Measurements from ENCODE around the gene C1QTNF5.

The C1QTNF5 gene

DNA sequence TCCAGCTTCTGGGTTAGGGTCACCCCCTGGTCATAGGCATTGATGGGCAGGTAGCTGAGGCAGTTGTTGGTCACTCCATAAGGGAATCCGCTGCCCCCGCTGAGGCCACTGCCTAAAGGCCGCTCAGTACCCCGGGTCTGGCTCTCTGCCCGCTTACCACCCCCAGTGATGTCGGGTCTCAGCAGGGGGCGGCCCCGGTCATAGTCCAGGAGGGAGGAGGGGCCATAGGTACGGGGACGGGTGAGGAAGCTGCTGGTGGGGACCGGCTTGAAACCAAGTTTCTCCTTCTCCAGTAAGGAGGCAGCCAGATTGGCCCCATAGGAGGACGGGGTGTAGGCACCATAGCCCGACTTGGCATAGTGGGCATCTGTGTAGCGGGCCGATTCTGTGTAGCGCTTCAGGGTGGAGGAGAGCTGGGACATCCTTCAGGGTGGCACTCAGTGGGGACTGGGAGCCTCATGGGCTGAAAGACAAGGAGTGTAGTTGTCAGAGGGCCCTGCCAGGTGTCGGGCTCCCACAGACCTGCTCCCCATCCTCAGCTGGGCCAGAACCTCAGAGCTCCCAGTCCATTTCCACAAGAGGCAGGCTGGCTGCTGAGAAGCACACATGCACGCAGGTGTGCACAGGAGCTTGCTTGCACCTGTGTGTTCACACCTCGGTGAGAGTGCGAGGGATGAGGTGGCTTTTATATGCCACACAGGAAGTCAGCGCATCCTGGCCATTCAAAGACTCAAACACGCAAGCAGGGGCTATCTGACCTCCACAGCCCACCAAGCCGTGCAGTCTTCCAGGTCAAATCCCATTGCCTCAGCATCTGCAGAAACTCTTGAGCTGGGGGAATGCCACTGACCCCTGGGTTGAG lies 32.6 kb upstream of the C1QTNF5 start:
- DNase-seq (ENCODE audit: low read depth in 2 of 2) = no peak

DNA sequence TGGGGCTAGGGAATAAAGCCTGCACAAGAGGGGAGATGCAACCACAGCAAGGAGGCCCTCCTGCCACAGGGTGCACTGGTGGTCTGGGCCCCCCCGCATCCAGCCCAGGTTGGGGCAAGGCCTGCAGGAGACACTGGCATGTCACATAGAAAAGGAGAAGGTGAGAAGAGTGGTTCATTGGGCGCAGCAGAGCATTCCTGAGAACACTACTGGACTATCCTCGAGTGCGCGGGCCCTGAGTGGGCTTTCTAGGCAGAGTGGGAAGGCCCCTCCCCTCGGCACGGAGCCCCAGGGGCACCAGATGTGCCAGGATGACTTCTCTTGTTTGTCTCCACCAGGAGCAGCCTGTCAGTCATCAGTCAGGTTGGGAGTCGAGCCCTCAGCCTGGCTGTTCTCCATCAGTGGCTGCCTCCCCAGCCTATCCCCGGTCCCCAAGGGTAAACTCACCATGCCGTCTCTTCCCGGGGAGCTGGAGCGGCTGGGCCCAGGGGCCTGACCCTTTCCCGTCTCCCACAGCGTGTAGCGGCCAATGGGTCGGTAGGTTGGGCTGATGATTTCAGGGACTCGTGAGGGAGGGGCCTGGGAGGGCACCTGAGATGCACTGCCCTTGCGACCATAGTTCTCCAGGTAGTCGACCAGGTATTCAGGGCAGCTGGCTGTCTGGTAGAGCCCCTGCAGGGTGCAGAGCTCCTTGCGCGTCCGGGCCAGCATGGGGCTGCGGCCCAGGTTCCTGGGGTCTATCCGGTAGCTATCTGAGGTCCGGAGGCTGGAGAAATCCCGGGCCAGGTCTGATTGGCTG lies 31.8 kb upstream of the C1QTNF5 start:
- DNase-seq (ENCODE audit: low read depth in 2 of 2) = no peak

DNA sequence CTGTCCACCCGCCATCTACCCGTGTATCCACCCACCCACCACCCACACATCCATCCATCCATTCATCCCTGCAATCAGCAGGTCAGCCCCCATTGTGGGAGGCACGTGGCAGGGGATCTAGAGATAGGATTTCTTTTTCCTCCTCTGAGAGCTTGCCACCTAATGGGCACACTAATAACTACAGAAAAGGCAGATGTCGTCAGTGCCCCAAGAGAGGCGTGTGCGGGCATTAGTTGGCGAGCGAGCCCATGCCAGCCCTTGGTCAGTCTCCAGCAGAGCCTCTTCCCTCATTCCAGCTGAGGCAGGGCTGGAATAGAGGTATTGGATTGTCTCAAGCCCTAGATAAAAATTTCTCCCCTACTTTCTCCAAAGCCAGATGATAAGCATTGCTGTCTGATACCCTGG lies 31.1 kb upstream of the C1QTNF5 start:
- DNase-seq (ENCODE audit: low read depth in 2 of 2) = no peak

GRCh38 chr11:119371067-119371601 lies 30.5 kb upstream of the C1QTNF5 start:
- no peak for DNase-seq (ENCODE audit: low read depth in 2 of 2)

DNA sequence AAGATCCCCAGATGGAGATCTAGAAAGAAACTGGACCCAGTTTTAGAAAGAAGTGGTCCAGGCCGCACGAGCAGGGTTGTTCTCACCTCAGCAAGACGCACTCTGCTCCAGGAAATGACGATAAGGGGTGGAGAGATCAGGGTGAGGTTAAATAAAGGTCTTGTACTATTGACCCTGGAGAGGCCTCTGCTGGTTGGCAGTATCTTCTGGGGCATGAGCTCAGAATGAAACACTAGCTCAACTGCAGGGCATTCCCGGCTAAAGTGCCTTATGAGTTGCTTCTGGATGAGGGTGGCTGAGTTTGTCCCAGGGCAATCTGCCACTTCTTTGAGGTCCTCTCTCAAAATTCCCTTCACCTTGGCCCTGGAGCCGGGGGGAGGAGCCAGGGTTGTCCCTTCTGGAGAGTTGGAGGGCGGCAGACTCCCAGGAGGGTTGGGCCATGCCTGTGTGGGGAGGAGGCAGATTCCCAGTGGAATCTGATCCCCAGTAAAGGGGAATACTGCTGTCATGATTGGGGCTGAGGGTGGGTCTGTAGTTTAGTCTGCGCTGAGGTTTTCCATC lies 29.9 kb upstream of the C1QTNF5 start:
- DNase-seq (ENCODE audit: low read depth in 2 of 2) = no peak

DNA sequence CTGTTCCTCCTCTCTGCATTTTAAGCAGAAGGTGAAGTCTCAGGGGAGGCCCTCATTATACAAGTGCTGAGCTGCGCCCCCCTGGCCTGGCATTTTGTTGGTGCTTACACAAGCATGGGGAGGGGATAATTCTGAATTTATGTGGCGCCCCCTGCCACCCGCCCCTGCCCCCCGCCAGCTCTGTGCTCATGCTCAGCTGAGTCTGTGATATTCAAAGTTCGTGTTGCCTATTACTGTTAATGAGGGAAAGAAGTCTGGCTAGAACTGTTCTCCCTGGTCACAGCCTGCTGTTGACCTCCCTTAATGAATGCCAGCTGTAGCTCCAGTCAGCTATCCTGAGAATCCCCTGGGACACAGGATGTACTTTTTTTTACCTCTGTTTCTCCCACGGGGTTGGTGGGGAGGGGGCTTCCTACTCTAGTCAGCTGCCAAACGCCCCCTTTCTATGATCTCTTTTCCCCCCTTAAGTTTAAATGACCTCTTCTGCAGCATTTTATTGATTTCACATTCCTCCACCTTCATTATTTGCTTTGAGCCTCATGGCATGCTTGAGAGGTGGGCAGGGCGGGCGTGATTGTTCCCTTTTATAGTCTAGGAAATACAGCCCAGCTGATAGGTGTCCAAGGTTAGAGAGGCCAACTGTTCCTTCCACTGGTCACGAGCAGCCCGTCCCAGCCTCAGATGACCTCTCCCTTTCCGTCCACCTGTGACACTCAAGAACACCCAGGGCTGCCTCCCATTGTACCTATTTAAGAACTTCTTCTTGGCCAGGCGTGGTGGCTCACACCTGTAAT lies 28.6 kb upstream of the C1QTNF5 start:
- DNase-seq (ENCODE audit: low read depth in 2 of 2) = no peak

DNA sequence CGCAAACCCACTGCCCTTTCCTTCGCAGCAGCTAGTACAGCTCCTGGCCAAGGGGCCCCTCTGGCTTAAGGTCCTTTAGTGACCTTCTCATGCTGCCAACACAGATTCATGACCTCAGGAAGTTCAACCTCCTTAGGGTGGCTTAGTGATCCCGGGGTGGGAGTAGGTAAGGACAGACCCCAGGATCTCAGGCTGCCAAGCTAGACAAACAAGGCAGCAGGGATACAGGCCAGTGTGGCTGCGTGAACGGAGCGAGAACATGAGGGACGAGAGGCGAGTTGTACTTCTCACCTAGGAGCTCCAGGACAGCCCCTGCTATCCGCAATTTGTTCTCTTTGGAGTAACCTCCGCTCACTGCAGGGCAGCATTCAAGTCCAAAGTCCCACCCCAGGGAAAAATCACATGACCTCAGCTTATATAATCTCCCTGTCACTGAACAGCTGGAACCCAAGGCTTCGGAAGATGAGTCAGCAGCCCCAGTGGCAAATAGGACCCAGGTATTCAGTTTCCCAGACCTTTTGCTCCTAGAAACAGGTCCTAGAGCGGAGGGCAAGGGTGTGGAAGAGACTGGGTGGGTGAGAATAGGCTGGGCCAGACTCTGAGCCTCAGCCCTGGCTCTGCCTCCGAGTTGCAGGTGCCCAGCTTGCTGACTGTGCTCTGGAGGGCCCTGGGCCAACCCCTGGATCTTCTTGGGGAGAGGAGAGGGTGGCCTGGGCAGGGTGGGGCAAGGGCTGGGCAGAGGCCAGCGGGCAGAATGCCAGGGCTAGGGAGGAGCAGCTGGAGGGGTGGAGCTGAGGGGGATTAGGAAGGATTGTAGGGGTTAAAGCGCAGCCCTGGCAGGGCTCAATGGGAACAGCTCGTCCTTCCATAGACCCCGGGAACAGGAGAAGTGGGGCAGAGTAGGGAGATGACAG lies 27.7 kb upstream of the C1QTNF5 start:
- DNase-seq (ENCODE audit: low read depth in 2 of 2) = no peak

DNA sequence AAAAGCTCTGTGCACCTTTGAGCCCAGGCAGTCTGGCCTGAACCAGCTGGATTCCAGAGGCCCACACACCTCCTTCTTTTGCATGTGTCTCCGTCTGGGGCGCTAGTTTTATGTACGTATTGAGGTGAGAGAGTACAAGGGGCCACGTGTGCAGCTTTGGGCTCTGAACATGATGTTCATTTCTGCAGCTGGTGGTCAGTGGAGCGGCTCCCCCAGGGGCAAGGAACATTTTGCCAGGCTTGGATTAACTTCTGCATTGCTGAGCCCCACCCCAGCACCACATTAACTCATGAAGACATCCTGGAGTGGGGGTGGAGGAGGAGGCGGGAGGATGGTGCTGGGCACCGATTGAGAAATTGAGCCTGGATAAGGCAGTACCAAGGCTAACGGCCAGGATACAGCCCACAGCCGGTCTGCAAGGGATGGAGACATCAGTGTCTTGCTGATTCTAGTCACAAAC lies 27.0 kb upstream of the C1QTNF5 start:
- DNase-seq (ENCODE audit: low read depth in 2 of 2) = no peak

GRCh38 chr11:119366690-119367620 lies 26.3 kb upstream of the C1QTNF5 start:
- DNase-seq (ENCODE audit: low read depth in 2 of 2) = no peak

GRCh38 chr11:119365071-119365591 lies 24.4 kb upstream of the C1QTNF5 start:
- no peak for DNase-seq (ENCODE audit: low read depth in 2 of 2)

GRCh38 chr11:119363851-119364590 lies 23.3 kb upstream of the C1QTNF5 start:
- no peak for DNase-seq (ENCODE audit: low read depth in 2 of 2)

DNA sequence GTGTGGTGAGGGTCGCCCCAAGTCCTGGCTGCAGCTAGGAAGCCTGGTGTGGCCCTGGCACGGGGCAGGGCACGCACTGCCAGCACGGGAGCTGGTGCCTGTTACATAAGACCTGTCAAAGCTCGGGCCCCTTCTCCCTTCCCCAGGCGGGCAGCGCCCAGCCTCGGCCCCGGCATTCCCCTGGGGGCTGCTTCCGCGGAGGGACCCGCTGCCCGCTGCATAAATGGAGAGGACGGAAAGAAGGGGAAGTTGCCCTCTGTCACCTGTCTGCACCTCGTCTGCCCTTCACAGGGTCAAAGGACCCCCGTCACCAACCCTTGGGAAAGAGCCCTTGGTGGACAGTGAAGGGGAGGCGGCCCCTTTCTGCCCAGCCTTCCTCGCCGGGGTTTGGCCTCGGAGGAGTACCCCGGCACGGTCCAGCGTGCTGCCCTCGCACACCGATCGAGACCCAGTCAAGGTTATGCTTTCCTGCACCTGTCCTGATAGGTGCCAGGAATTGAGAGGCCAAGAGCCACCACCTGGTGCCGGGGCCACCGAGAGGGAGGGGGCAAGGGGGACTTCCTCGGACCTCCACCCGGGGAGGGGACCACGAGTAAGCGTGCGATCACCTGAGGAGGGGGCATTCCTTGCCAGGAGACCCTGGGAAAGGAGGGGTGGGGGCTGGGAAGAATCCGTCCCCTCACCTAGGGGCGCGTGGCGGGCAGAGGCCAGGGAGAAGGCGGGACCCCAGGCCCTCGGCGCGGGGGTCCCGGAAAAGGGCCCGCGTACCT lies 22.6 kb upstream of the C1QTNF5 start:
- no peak for DNase-seq (ENCODE audit: low read depth in 2 of 2)

GRCh38 chr11:119362741-119363080 lies 22.0 kb upstream of the C1QTNF5 start:
- no peak for DNase-seq (ENCODE audit: low read depth in 2 of 2)

DNA sequence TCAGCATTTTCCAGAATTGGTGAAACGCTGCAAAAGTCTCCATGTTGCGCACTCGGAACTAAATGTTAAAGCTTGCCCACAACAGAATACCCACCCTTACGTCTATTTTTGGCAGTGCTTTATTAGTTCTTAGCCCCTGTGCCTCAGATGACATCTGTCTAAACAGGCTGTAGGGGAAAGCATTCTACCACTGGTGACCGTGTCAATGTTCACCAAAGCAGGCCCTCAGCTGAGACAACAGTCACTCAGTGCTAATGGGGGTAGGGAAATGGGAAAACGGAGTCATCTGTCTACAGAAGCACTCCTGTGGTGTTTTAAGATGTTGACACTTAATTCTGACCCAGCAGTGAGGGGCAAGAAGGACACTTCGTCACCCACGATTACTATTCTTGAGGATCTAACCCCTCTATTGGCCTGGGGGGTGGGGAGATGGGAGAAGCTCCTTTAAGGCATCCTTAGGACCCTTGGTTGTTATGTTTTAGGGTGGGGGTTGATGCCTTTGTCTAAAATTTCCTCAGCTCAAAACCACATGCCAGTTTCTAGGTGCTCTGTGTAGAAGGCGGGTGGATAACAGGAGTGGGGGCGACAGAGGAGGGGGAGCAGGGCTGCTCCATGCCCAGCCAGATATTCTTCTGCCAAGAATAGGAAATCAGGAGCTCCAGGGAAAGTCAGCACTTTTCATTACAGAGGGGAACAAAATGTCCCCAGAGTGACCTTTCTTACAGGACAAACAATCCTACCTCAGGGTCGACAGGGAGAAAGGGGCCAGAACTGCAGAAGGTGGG lies 21.4 kb upstream of the C1QTNF5 start:
- DNase-seq (ENCODE audit: low read depth in 2 of 2) = no peak

GRCh38 chr11:119361056-119361787 lies 20.5 kb upstream of the C1QTNF5 start:
- no peak for DNase-seq (ENCODE audit: low read depth in 2 of 2)
